H1 (cell line): ENCODE data around the gene VAV2. TPM values are rescaled to one million over a fixed set of nuclear protein-coding genes. Genes with fewer than 3 reads are reported as not detected.

ENCODE experiments used
- BACH1 ChIP-seq: IDR thresholded peaks from 2 replicates; pipeline ENCODE4 v1.6.1; 2012; ENCODE audit warnings: low read length, improper control_type of control experiment
- CBX5 ChIP-seq: fragments of 300-800, 300-1000 bp; sonication (generic); IDR thresholded peaks from 2 replicates; pipeline ENCODE4 v1.7.1; 2016; ENCODE audit warnings: antibody characterized with exemption, low read length, low read depth
- CTBP2 ChIP-seq: IDR thresholded peaks from 2 replicates; pipeline ENCODE4 v1.7.0; 2011; ENCODE audit warnings: borderline replicate concordance, mild to moderate bottlenecking, moderate library complexity, mixed read lengths, low read length; ENCODE audit not compliant: insufficient read depth, insufficient read length
- GTF2F1 ChIP-seq: IDR thresholded peaks from 2 replicates; pipeline ENCODE4 v1.6.1; 2012; ENCODE audit warnings: low read depth, low read length, improper control_type of control experiment, borderline replicate concordance
- KDM5A ChIP-seq: fragments of 200-600 bp; IDR thresholded peaks from 2 replicates; pipeline ENCODE4 v1.7.1; 2012; ENCODE audit warnings: mild to moderate bottlenecking, low read length, inconsistent platforms, mixed read lengths
- POLR2AphosphoS5 ChIP-seq: IDR thresholded peaks from 2 replicates; pipeline ENCODE4 v1.6.1; 2011; ENCODE audit warnings: low read depth, low read length
- SP4 ChIP-seq: IDR thresholded peaks from 2 replicates; pipeline ENCODE4 v1.6.1; 2012; ENCODE audit warnings: low read length, inconsistent platforms
- polyA plus RNA-seq, 7 experiments: library from polyadenylated mRNA; depleted of rRNA in 3 of 7; stranded (reverse) in 5 of 7; unstranded in 2 of 7; fragments of >200 nt in 5 of 7; fragments of 200-250 nt in 2 of 7; gene quantifications; 1 replicate in 5 of 7; 2 replicates in 1 of 7; 4 replicates in 1 of 7; pipeline versions ENCODE4 v1.2.1 to v1.2.3, GENCODE V29; 2011 to 2013; ENCODE audit warnings: missing spikeins in 2 of 7, mixed read lengths in 2 of 7
- total RNA-seq: library from RNA; stranded (reverse); fragmentation: NEBNext Ultra II Directional; extraction: Animal tissue kit (Norgen Biotek cat#: 25700); gene quantifications from 2 replicates; pipeline ENCODE4 v1.2.1, GENCODE V29; 2021

VAV2 gene
- total and polyA plus RNA-seq, 2 of the 8 experiments (the other 6 are each of a cell fraction or from before 2014, with no cell fraction given) = 13.6 to 37.6 TPM

DNA sequence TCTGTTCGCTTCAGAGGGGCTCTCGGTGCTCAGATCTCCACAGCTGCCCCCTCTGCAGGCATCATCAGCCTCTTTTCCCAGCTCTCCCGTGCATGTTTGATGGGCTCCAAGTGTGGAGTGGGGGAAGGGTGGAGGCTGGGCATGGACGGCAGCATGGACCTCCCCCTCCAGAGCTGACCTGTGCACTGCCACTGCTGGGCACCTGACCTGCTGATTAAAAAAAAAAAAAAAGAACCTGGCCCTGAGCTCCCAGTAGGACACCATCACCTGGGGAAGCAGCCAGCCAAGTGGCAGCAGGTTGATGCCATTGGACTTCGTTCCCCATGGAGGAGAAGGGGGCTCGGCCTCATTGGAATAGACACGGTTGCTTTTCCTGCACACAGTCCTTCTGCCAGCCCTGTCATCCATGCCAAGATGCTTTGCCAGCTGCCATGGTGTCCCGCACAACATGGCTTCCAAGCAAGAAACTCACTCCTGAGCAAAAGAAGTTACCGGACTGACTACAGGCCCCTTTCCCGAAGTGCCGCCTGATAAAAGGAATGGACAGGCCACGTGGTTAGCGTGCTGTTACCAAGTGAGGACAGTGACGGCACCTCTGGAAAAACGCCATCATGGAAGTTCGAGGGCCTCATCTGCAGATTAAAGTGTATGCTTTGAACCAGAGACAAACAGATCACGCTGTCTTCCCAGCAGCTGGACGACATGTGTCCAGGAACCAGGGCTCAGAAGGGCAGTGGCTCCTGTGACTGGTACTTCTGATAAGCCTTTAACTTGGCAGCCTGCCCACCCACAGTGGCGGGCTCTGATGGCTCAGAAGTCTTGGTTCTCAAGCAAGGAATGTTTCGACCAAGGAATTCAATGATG is 18.4 kb upstream of the VAV2 start (continued):
- no peak for TF ChIP-seq KDM5A
- no peak for TF ChIP-seq POLR2AphosphoS5
- no peak for TF ChIP-seq GTF2F1
- no peak for TF ChIP-seq BACH1
- no peak for TF ChIP-seq CBX5
- no peak for TF ChIP-seq SP4
- no peak for TF ChIP-seq CTBP2
